Nasal cavity respiratory epithelium epithelial cell of viscerocranial mucosa (primary cell): ENCODE measurements around the gene LRRC74A. TPM values are rescaled to one million over a fixed set of nuclear protein-coding genes. Genes with fewer than 3 reads are reported as not detected.

ENCODE experiments used
- total RNA-seq: library from RNA; depleted of rRNA; stranded (reverse); fragments of >200 nt; gene quantifications from 2 replicates; pipeline ENCODE4 v1.2.3, GENCODE V29; 2014

The LRRC74A gene
- total RNA-seq: not detected in 2 replicates

DNA sequence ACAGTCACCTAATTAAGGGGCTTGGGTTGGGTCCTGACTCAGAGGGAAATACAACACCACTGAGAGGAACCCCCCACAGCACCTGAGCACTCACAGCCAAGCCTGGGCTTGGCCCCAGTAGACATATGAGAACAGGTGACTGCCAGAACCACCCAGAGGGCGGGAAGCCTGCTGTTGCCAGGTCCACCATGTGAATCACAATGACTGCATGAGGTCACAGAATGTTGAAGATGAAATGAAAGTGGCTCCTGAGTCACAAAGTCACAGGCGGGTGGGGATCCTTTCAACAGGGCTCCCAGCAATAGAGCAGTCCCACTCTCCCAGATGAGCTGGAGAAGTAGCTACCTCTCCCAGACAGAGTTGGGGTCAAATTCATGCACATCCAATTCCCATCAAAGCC lies at the start of gene LRRC74A:
Gene LRRC74A, plus strand, starts transcription at position 287 of the 400 bp plus-strand sequence. CDS start 290 bp downstream, outside the sequence.

DNA sequence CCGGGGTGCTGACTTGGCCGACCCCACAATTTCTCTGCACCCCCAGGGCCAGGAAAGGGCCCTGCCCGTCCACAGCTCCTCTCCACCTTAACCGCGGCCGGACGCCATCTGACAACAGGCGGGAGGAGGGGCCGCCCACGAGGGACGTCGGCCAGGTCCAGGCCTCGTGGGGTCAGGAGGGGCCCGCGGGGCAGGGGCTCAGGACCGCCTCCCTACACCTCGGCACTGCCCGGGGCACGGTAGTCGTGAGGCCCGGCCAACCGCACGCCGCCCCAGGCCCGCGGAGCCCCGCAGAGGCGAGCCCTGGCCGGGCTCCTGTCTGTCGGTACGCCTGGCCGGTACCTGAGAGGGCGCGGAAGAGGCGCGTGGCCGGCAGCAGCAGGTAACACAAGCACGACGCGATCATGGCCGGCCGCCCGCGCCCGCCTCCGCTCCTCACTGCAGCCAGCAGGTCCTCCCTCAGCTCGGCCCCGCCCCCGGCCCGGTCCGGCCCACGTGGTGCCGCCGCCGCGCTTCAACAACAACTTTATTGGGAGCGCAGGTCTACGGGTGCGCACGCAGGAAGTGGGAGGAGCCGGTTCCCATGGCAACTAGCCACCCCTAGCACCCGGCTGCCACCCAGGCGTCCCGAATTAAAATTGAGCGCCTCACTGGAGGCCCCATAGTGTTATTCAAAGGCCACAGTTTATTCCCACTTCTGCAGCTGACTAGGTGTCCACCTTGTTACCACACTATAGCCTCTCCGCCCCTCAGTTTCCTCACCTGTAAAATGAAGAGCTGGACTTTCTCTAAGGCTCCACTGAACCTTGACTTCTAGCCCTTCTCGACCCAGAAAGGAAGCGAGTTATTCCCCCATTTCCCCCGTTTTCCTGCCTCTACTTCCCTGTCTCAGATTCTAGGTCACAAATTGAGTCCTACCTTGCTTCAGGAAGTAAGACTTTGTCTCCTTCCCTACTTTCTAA lies 13.5 kb upstream of the LRRC74A start, which contains the start of gene ANGEL1:
Gene ANGEL1, minus strand, starts transcription at position 461 of the 962 bp plus-strand sequence. Its CDS starts 55 bp downstream, at position 406.

Other genes starting within 250 kb of the LRRC74A start
- 0.85 TPM in 1 of 2 replicates, not detected in the other for gene VASH1, start 64.9 kb upstream of the LRRC74A start, total RNA-seq
- gene ANGEL1, start 13.5 kb upstream of the LRRC74A start, total RNA-seq: 7.2 and 13.2 TPM in 2 replicates
- 23.2 and 34.9 TPM in 2 replicates for gene IRF2BPL, start 202.3 kb downstream of the LRRC74A start, total RNA-seq